Fibroblast of skin of right biceps (primary cell): ENCODE measurements around the gene SLC22A8.
A peak's percentile ranks its signal among the peaks of the same experiment; 100 is the strongest.
"Not testable (repeated sequence)": the region's sequence is repeated elsewhere in the genome, so short reads cannot be mapped to it uniquely, and the experiment has no call there.

Experiments used
- DNase-seq: peaks from one replicate; pipeline ENCODE4 v3.0.0-alpha.2; 2013

Gene SLC22A8

GRCh38 chr11:62984451-62984991, 31.1 kb downstream of the SLC22A8 start, which contains the start of gene SLC22A6:
Gene SLC22A6 (minus strand): TSS chr11:62984967. CDS start chr11:62984690, 277 bp downstream.
- no peak for DNase-seq

GRCh38 chr11:62983536-62984199, 32.0 kb downstream of the SLC22A8 start:
- no peak for DNase-seq

GRCh38 chr11:62981743-62982142, 33.9 kb downstream of the SLC22A8 start:
- no peak for DNase-seq

- DNase-seq, result no peak
Measured at GRCh38 chr11:62980133-62980760, 35.4 kb downstream of the SLC22A8 start.

- no peak for DNase-seq
Measured at GRCh38 chr11:62976109-62976508, 39.5 kb downstream of the SLC22A8 start.

GRCh38 chr11:62974848-62975522, 40.7 kb downstream of the SLC22A8 start:
- peak; percentile 20 for DNase-seq

- no peak for DNase-seq
Measured at GRCh38 chr11:62965574-62965973, 50.1 kb downstream of the SLC22A8 start.

- DNase-seq, result no peak
Measured at GRCh38 chr11:62962391-62962790, 53.2 kb downstream of the SLC22A8 start.

- no peak for DNase-seq
Measured at GRCh38 chr11:62961017-62961570, 54.5 kb downstream of the SLC22A8 start.

GRCh38 chr11:62959422-62959980, 56.1 kb downstream of the SLC22A8 start:
- no peak for DNase-seq

- peak; percentile 39 for DNase-seq
Measured at GRCh38 chr11:62958547-62959421, 56.9 kb downstream of the SLC22A8 start.

GRCh38 chr11:62957147-62957546, 58.5 kb downstream of the SLC22A8 start:
- no peak for DNase-seq

GRCh38 chr11:62954478-62954877, 61.2 kb downstream of the SLC22A8 start:
- DNase-seq, result no peak

GRCh38 chr11:62953811-62954210, 61.8 kb downstream of the SLC22A8 start:
- no peak for DNase-seq

GRCh38 chr11:62948765-62949320, 66.8 kb downstream of the SLC22A8 start:
- no peak for DNase-seq

GRCh38 chr11:62945538-62945937, 70.1 kb downstream of the SLC22A8 start:
- DNase-seq, result not testable (repeated sequence)
